Liver (tissue), 3 donors: Measurements from ENCODE around the gene CDKN1B.

Experiments
- ATF3 ChIP-seq: IDR thresholded peaks from 2 replicates; pipeline ENCODE4 v1.6.1; 2016; ENCODE audit warnings: antibody characterized with exemption
- CTCF ChIP-seq: fragments of 150-350 bp; IDR thresholded peaks from 2 replicates; pipeline ENCODE4 v1.5.1; 2017; ENCODE audit warnings: improper control_type of control experiment, low read depth, low read length; ENCODE audit not compliant: missing input control
- EGR1 ChIP-seq, 2 donors: IDR thresholded peaks; 2 replicates each; pipeline ENCODE4 v1.6.1; 2016 to 2018; ENCODE audit warnings: antibody characterized with exemption in 2 of 2, low read depth in 2 of 2
- FOXA1 ChIP-seq: IDR thresholded peaks from 2 replicates; pipeline ENCODE4 v1.6.1; 2016; ENCODE audit warnings: antibody characterized with exemption
- GABPA ChIP-seq, 2 donors: IDR thresholded peaks in 1 of 2; conservative IDR thresholded peaks in 1 of 2; 2 replicates each; pipeline ENCODE4 v1.6.1; 2016; ENCODE audit warnings: antibody characterized with exemption in 2 of 2, mild to moderate bottlenecking in 1 of 2, moderate library complexity in 1 of 2
- JUND ChIP-seq, 2 donors: IDR thresholded peaks; 2 replicates each; pipeline ENCODE4 v1.6.1; 2016; ENCODE audit warnings: antibody characterized with exemption in 2 of 2
- MAX ChIP-seq: IDR thresholded peaks from 2 replicates; pipeline ENCODE4 v1.6.1; 2016; ENCODE audit warnings: antibody characterized with exemption
- RAD21 ChIP-seq, 2 donors: IDR thresholded peaks; 2 replicates each; pipeline ENCODE4 v1.6.1; 2016; ENCODE audit warnings: antibody characterized with exemption in 2 of 2, mild to moderate bottlenecking in 2 of 2
- REST ChIP-seq: IDR thresholded peaks from 2 replicates; pipeline ENCODE4 v1.6.1; 2016; ENCODE audit warnings: antibody characterized with exemption, mild to moderate bottlenecking
- RXRA ChIP-seq, 2 donors: IDR thresholded peaks; 2 replicates each; pipeline ENCODE4 v1.6.1; 2017 to 2018; ENCODE audit warnings: antibody characterized with exemption in 2 of 2, mild to moderate bottlenecking in 1 of 2
- SP1 ChIP-seq: IDR thresholded peaks from 2 replicates; pipeline ENCODE4 v1.6.1; 2018; ENCODE audit warnings: antibody characterized with exemption, mild to moderate bottlenecking
- TAF1 ChIP-seq: conservative IDR thresholded peaks from 2 replicates; pipeline ENCODE4 v1.6.1; 2016; ENCODE audit warnings: antibody characterized with exemption, mild to moderate bottlenecking
- YY1 ChIP-seq: IDR thresholded peaks from 2 replicates; pipeline ENCODE4 v1.6.1; 2016; ENCODE audit warnings: antibody characterized with exemption, mild to moderate bottlenecking
- ZBTB33 ChIP-seq: IDR thresholded peaks from 2 replicates; pipeline ENCODE4 v1.6.1; 2016; ENCODE audit warnings: antibody characterized with exemption
- donor health status: healthy.
- donor health status: healthy.

GRCh38 chr12:12705838-12706520, 11.2 kb upstream of the CDKN1B start:
- TF ChIP-seq CTCF: no peak
- no peak for TF ChIP-seq MAX
- TF ChIP-seq RAD21 (IDR thresholded peaks at IDR 0.05): no peak
- TF ChIP-seq JUND (IDR thresholded peaks at IDR 0.05): no peak
- no peak for TF ChIP-seq YY1
- no peak for TF ChIP-seq TAF1
- TF ChIP-seq SP1: no peak
- TF ChIP-seq ZBTB33: no peak
- no peak for TF ChIP-seq EGR1 (IDR thresholded peaks at IDR 0.05; ENCODE audit: low read depth in 2 of 2)
- TF ChIP-seq ATF3: no peak
- no peak for TF ChIP-seq FOXA1
- no peak for TF ChIP-seq GABPA (IDR thresholded peaks at IDR 0.05 in 1 of 2, conservative IDR thresholded peaks at IDR 0.05 in 1 of 2)
- TF ChIP-seq REST: no peak
- TF ChIP-seq RXRA (IDR thresholded peaks at IDR 0.05): no peak
